Fibroblast of villous mesenchyme (primary cell): ENCODE data around the gene CCDC91. TPM values are rescaled to one million over a fixed set of nuclear protein-coding genes. Genes with fewer than 3 reads are reported as not detected.

Experiments used
- DNase-seq: peaks from one replicate; pipeline ENCODE4 v3.0.0-alpha.2; 2010; ENCODE audit warnings: low read depth
- H3K4me3 ChIP-seq: 2 replicates; pipeline ENCODE4 v1.5.1; 2011; ENCODE audit warnings: low read depth, mild to moderate bottlenecking, low read length
- CTCF ChIP-seq: IDR thresholded peaks from 2 replicates; pipeline ENCODE4 v1.5.1; 2012; ENCODE audit warnings: low read depth, mild to moderate bottlenecking, low read length; ENCODE audit not compliant: insufficient read depth
- total RNA-seq: library from RNA; depleted of rRNA; stranded (reverse); fragments of >200 nt; gene quantifications from 2 replicates; pipeline ENCODE4 v1.2.3, GENCODE V29; 2012

CCDC91 gene
- total RNA-seq, 1 donor, result 30.7 TPM

DNA sequence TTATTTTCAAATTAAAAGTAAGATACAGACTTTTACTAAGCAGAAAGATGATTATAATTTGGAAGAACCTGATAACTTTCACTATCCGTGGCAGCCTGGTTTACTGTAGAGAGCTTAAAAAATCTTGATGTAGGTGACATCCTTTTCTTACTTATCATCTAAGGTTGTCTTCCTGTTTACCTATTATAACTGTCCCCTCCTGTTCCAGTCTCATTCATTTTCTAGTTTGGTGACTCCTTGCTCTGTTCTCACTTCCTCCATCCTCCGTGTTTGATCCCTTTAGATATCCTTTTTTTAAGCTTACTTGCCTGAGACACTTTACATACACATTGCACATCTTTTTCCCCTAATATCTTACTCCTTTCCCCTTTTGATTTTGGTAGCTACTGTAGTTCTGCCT lies 27.5 kb downstream of the CCDC91 start:
- no peak for DNase-seq
- H3K4me3 ChIP-seq, result no peak overlapping the region
- no peak for TF ChIP-seq CTCF

GRCh38 chr12:28218875-28219274 lies 28.6 kb downstream of the CCDC91 start:
- DNase-seq, result no peak
- no peak for TF ChIP-seq CTCF
- no peak overlapping the region for H3K4me3 ChIP-seq

DNA sequence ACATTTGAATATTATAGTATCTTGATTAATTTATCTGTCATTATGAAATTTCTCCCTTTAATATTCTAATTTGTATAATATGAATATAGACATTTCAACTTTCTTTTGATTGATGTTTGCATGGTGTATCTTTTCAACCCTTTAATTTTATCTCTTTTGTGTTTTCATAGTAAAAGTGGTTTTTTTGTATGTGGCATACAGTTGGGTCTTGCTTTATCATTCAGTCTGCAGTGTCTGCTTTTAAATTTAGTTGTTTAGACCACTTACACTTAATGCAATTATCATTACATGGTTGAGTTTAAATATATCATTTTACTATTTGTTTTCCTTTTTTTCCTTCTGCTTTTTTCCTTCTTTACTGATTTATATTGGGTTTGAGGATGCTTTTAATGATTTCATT lies 29.6 kb downstream of the CCDC91 start:
- DNase-seq, result no peak
- H3K4me3 ChIP-seq, result no peak overlapping the region
- TF ChIP-seq CTCF, result no peak

GRCh38 chr12:28222081-28222700 lies 31.9 kb downstream of the CCDC91 start:
- DNase-seq, result no peak
- no peak for TF ChIP-seq CTCF

DNA sequence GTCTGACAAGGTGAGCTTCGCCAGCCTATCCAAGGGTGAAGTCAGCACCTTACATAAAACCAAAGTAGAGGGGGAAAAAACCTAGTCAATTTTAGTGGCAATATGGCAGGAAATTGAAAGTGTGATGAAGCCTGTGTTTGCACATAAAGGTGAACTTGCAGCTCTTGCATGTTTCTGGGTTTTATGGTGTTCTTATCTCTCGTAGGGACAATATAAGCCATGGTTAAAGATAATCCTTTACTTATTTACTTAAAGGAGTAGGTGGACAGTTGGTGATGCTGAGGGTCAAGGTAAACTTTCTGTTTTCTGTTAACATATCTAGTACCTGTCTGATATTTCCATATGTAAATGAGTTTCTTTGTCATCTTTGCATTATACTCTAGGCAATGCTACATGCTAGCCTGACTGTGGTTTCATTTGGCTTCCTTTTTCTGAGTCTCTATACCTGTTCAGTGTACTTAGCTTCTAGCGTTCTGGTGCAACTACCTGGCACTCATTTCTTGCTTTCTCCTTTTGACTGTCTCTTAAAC lies 32.8 kb downstream of the CCDC91 start:
- no peak for TF ChIP-seq CTCF
- no peak for DNase-seq

More at GRCh38 chr12:28222081-28222700, 31.9 kb downstream of the CCDC91 start:
- H3K4me3 ChIP-seq, result no peak overlapping the region

GRCh38 chr12:28223858-28224257 lies 33.6 kb downstream of the CCDC91 start:
- no peak overlapping the region for H3K4me3 ChIP-seq
- DNase-seq, result no peak
- no peak for TF ChIP-seq CTCF

More for the DNA sequence above, 32.8 kb downstream of the CCDC91 start:
- no peak overlapping the region for H3K4me3 ChIP-seq

DNA sequence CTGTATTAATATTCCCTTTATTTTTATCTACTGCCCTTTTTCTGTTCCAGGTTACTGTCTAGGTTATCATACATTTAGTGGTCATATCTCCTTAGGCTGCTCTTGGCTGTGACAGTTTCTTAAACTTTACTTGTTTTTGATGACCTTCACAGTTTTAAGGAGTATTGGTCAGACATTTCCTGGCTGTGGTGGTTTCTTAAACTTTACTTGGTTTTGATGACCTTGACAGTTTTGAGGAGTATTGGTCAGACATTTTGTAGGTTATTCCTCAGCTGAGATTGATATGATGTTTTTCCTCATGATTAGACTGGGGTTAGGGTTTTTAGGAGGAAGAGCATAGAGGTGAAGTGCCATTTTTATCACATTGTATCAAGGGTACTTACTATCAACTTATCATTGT lies 36.4 kb downstream of the CCDC91 start:
- no peak overlapping the region for H3K4me3 ChIP-seq
- TF ChIP-seq CTCF, result no peak
- DNase-seq, result no peak
